GM23338 (cell line): ENCODE measurements around the gene KAT2B.

Source experiments
- CTCF ChIP-seq, 2 experiments: fragments of 200-600 bp in 1 of 2; sonication (generic) in 1 of 2; conservative IDR thresholded peaks; 2 replicates each; pipeline versions ENCODE4 v1.5.1 to v1.6.1; 2016 to 2017; ENCODE audit warnings: antibody characterized with exemption in 2 of 2, low read depth in 2 of 2, mild to moderate bottlenecking in 2 of 2, moderate library complexity in 1 of 2
- EZH2 ChIP-seq: fragments of 200-600 bp; sonication (generic); IDR thresholded peaks from one replicate; pipeline ENCODE4 v1.8.0; 2017; ENCODE audit warnings: antibody characterized with exemption, mild to moderate bottlenecking, low read depth; ENCODE audit not compliant: unreplicated experiment
- EZH2phosphoT487 ChIP-seq: fragments of 200-600 bp; sonication (generic); IDR thresholded peaks from one replicate; pipeline ENCODE4 v1.8.1; 2018; ENCODE audit warnings: antibody characterized with exemption; ENCODE audit not compliant: unreplicated experiment
- JUNB ChIP-seq: IDR thresholded peaks from one replicate; pipeline ENCODE4 v1.6.1; 2016; ENCODE audit warnings: antibody characterized with exemption; ENCODE audit not compliant: unreplicated experiment
- NANOG ChIP-seq: IDR thresholded peaks from 2 replicates; pipeline ENCODE4 v1.6.1; 2016; ENCODE audit warnings: antibody characterized with exemption, borderline replicate concordance
- POLR2AphosphoS5 ChIP-seq: IDR thresholded peaks from 2 replicates; pipeline ENCODE4 v1.6.1; 2016; ENCODE audit warnings: antibody characterized with exemption, low read depth
- ZNF331 ChIP-seq: fragments of 250-450 bp; sonication (Bioruptor Pico); IDR thresholded peaks from 2 replicates; pipeline ENCODE4 v1.5.0; 2020; ENCODE audit warnings: low read depth, mild to moderate bottlenecking, moderate library complexity

- no peak for TF ChIP-seq POLR2AphosphoS5
- TF ChIP-seq CTCF (conservative IDR thresholded peaks at IDR 0.05; ENCODE audit: low read depth in 2 of 2): no peak
- no peak for TF ChIP-seq ZNF331 (CRISPR knock-in tag)
- TF ChIP-seq EZH2: no peak
- no peak for TF ChIP-seq JUNB
- no peak for TF ChIP-seq EZH2phosphoT487
- no peak for TF ChIP-seq NANOG
Observed at GRCh38 chr3:20143519-20143918, 103.3 kb downstream of the KAT2B start.
